ENCODE measurements around the gene ZFYVE21. TPM values are rescaled to one million over a fixed set of nuclear protein-coding genes. Genes with fewer than 3 reads are reported as not detected.

Gene ZFYVE21
- polyA plus RNA-seq, 2 of the 4 experiments (the other 2 are of a cell fraction): 28.7 to 33.0 TPM

GRCh38 chr14:103699901-103700752, 15.5 kb upstream of the ZFYVE21 start:
- ChIA-PET POLR2A (interaction anchor here (1.3 kb wide), 1 partner anchor 15 kb away, joined by 3 read pairs; the partner anchor contains the start of genes XRCC3 and ZFYVE21), CTCF (interaction anchor here (0.5 to 1.1 kb wide), 4 partner anchors 13 to 126 kb away, joined by 3 read pairs; no protein-coding TSS in a partner anchor)
- no peaks in the 10 kb centered on the region for H3K4me1 ChIP-seq
- FAIRE-seq (no peak), DNase-seq (ENCODE audit: low read depth in 1 of 2, low spot score in 1 of 2) (no peak), ATAC-seq (peak in 1 of 2 experiments; percentile 8; a peak in 3 of 6 replicates)
- no peak overlapping the region for H3K4me3 ChIP-seq
- 84% methylated on average over 20 of the region's 25 CpGs for WGBS (ENCODE audit: missing lambda C conversion rate)
- no peak overlapping the region for H3K27ac ChIP-seq
- H3K9me3 ChIP-seq: no peaks in the 10 kb centered on the region
- no peak overlapping the region for H3K4me2 ChIP-seq
- TF ChIP-seq ELK1 (IDR thresholded peaks at IDR 0.05; ENCODE audit: low read depth, low read length) (no peak), ESRRA (IDR thresholded peaks at IDR 0.05; ENCODE audit: borderline replicate concordance, low read length) (no peak), EP300 (IDR thresholded peaks at IDR 0.05) (no peak)

GRCh38 chr14:103700753-103701490, 14.7 kb upstream of the ZFYVE21 start:
- POLR2A ChIA-PET: interaction anchor here (1.3 kb wide), 1 partner anchor 15 kb away, joined by 3 read pairs; the partner anchor contains the start of genes XRCC3 and ZFYVE21
- ATAC-seq (no peak; a peak in 1 of 6 replicates), FAIRE-seq (no peak), DNase-seq (ENCODE audit: low read depth in 1 of 2, low spot score in 1 of 2) (no peak)
- Histone ChIP-seq H3K9me3 (no peaks in the 10 kb centered on the region), H3K27ac (no peak overlapping the region), H3K4me1 (no peaks in the 10 kb centered on the region), H3K4me3 (no peak overlapping the region), H3K4me2 (no peak overlapping the region)
- WGBS (ENCODE audit: missing lambda C conversion rate): 90% methylated on average over 21 of the region's 21 CpGs
- TF ChIP-seq POLR2AphosphoS2 (conservative IDR thresholded peaks at IDR 0.05; ENCODE audit: low read length) (0 out of 2 replicates have a peak, but pooled peaks have one; percentile 39), ZSCAN20 (CRISPR knock-in tag; IDR thresholded peaks at IDR 0.05) (no peak)
- CTCF ChIA-PET: interaction anchor here (1.1 kb wide), 1 partner anchor 14 kb away, joined by 3 read pairs; no protein-coding TSS in a partner anchor

GRCh38 chr14:103702095-103702494, 13.5 kb upstream of the ZFYVE21 start:
- WGBS (ENCODE audit: missing lambda C conversion rate): 100% methylated on average over 2 of the region's 5 CpGs
- no peak for FAIRE-seq
- no peak for ATAC-seq
- ChIA-PET POLR2A (no interaction called here), CTCF (interaction anchor here (0.5 to 1.1 kb wide), 4 partner anchors 19 to 130 kb away, joined by 3 read pairs; no protein-coding TSS in a partner anchor)
- Histone ChIP-seq H3K4me3 (no peak overlapping the region), H3K27ac (no peak overlapping the region), H3K4me1 (no peaks in the 10 kb centered on the region), H3K9me3 (no peaks in the 10 kb centered on the region), H3K4me2 (no peak overlapping the region)
- TF ChIP-seq CEBPB (IDR thresholded peaks at IDR 0.05) (no peak), NPAS2 (CRISPR knock-in tag; IDR thresholded peaks at IDR 0.05; ENCODE audit: borderline replicate concordance) (no peak), EHF (CRISPR knock-in tag; IDR thresholded peaks at IDR 0.05) (no peak), CHD4 (IDR thresholded peaks at IDR 0.05; ENCODE audit: borderline replicate concordance) (no peak), BCL3 (IDR thresholded peaks at IDR 0.05) (no peak), HEYL (CRISPR knock-in tag; IDR thresholded peaks at IDR 0.05) (no peak), BHLHE40 (IDR thresholded peaks at IDR 0.05; ENCODE audit: low read depth, low read length) (no peak), RCOR1 (IDR thresholded peaks at IDR 0.05; ENCODE audit: low read depth, low read length) (no peak), NR3C1 (IDR thresholded peaks at IDR 0.05) (no peak), HOXB13 (CRISPR knock-in tag; IDR thresholded peaks at IDR 0.05; ENCODE audit: low read depth) (no peak), SMC3 (IDR thresholded peaks at IDR 0.05) (no peak), ZSCAN20 (CRISPR knock-in tag; IDR thresholded peaks at IDR 0.05) (no peak), JUN (IDR thresholded peaks at IDR 0.05) (no peak)
- DNase-seq (ENCODE audit: low read depth in 1 of 2, low spot score in 1 of 2): no peak

Measured in A549 (cell line).